ENCODE data around the gene SEPHS2. TPM values are rescaled to one million over a fixed set of nuclear protein-coding genes. Genes with fewer than 3 reads are reported as not detected.

SEPHS2 gene
- total and polyA plus RNA-seq, 2 of the 8 experiments (the other 6 are each of a cell fraction or from before 2014, with no cell fraction given): 28.2 to 61.8 TPM

- H3K4me1 ChIP-seq (replicated peaks in 1 of 4; ENCODE audit: control insufficient read depth in 3 of 4, insufficient read depth in 4 of 4, low read length in 3 of 4): peaks cover 0 to 9% (median 6%) of the 10 kb centered on the region in 4 experiments; a peak in 5 of 7 replicates
- 0 out of 2 replicates have a peak, but pooled peaks have one; percentile 10 for TF ChIP-seq E2F6 (IDR thresholded peaks at IDR 0.05)
- no peak for TF ChIP-seq KDM5A (IDR thresholded peaks at IDR 0.05; ENCODE audit: low read length)
- H2BK5ac ChIP-seq (ENCODE audit: low read depth, low read length): no peak overlapping the region
- H3K79me2 ChIP-seq (ENCODE audit: control insufficient read depth in 1 of 2, insufficient read depth in 2 of 2, low read length in 2 of 2): peaks cover 0 to 12% of the 10 kb centered on the region in 2 experiments; a peak in 1 of 4 replicates
- no peak overlapping the region for H3K14ac ChIP-seq (ENCODE audit: insufficient read length)
- peak overlapping the region; percentile 80 to 89 for H3K4me2 ChIP-seq (ENCODE audit: insufficient read depth in 1 of 2, low read depth in 2 of 2, low read length in 2 of 2)
- peak overlapping the region in 2 of 4 experiments; percentile 10 to 77; a peak in 3 of 7 replicates for H3K9ac ChIP-seq (replicated peaks in 1 of 4; ENCODE audit: extremely low read depth in 1 of 4, low read depth in 3 of 4, low read length in 3 of 4)
- DNase-seq (ENCODE audit: low read depth in 1 of 2, low spot score in 2 of 2) (no peak), FAIRE-seq (no peak)
- no peak overlapping the region for H3K4ac ChIP-seq (replicated peaks; ENCODE audit: insufficient read length, low read depth, low read length)
- no peak overlapping the region for H2BK120ac ChIP-seq (replicated peaks; ENCODE audit: low read depth, low read length)
- H3K4me3 ChIP-seq (ENCODE audit: extremely low read depth in 1 of 4, insufficient read depth in 2 of 4, low read depth in 3 of 4, low read length in 4 of 4): peak overlapping the region; percentile 71 to 86 (median 78); a peak in 5 of 8 replicates
- H3K79me1 ChIP-seq (ENCODE audit: low read depth, low read length): peaks cover 9% of the 10 kb centered on the region
- H3K23ac ChIP-seq (ENCODE audit: insufficient read length): no peak overlapping the region
- H2AK5ac ChIP-seq (ENCODE audit: low read depth, low read length): no peak overlapping the region
- H3K56ac ChIP-seq (replicated peaks; ENCODE audit: insufficient read length, low read depth, low read length): no peak overlapping the region
- no peak overlapping the region for H2BK20ac ChIP-seq (ENCODE audit: low read length)
- H2AFZ ChIP-seq (ENCODE audit: low read length): peak overlapping the region; percentile 97
- H3K18ac ChIP-seq (ENCODE audit: extremely low read depth, low read length): peak overlapping the region; percentile 63
- peak overlapping the region; percentile 63 for H4K91ac ChIP-seq (replicated peaks; ENCODE audit: insufficient read length, low read length)
- H3K27me3 ChIP-seq (replicated peaks in 1 of 4; ENCODE audit: control insufficient read depth in 3 of 4, extremely low read depth in 1 of 4, insufficient read depth in 3 of 4, low read length in 3 of 4): peaks cover 0 to 4% (median 1%) of the 10 kb centered on the region in 4 experiments; a peak in 1 of 7 replicates
- H2BK15ac ChIP-seq (ENCODE audit: low read length): 0 out of 2 replicates have a peak overlapping the region, but pooled peaks have one; percentile 36
- ChIA-PET CTCF (ENCODE audit: partially characterized antibody) (interaction anchor here (1.2 to 3.3 kb wide), 2 partner anchors 135 to 169 kb away, joined by 3 to 18 read pairs; no protein-coding TSS in a partner anchor), POLR2A (ENCODE audit: partially characterized antibody) (interaction anchor here (1.3 to 1.8 kb wide), 5 partner anchors 89 to 164 kb away, joined by 3 to 10 read pairs (median 6); partner anchors contain the start of genes CD2BP2, ZNF688, ZNF689 and ZNF747)
- peak overlapping the region; percentile 27 for H4K5ac ChIP-seq (ENCODE audit: insufficient read length, low read depth, low read length)
- H4K20me1 ChIP-seq (replicated peaks in 1 of 2; ENCODE audit: control insufficient read depth in 1 of 2, insufficient read depth in 2 of 2, low read length in 2 of 2): peaks cover 0 to 3% of the 10 kb centered on the region in 2 experiments
- no peaks in the 10 kb centered on the region for H3K9me3 ChIP-seq (ENCODE audit: insufficient read depth in 2 of 2, low read depth in 1 of 2, low read length in 1 of 2)
- H2BK12ac ChIP-seq (ENCODE audit: low read depth, low read length): no peak overlapping the region
- peaks cover 6% of the 10 kb centered on the region for H3K23me2 ChIP-seq (ENCODE audit: low read depth, low read length)
- H3K36me3 ChIP-seq (ENCODE audit: control insufficient read depth in 2 of 4, insufficient read depth in 4 of 4, low read length in 3 of 4): peaks cover 0 to 13% (median 0%) of the 10 kb centered on the region in 4 experiments; a peak in 1 of 8 replicates
- 0 out of 2 replicates have a peak overlapping the region, but pooled peaks have one; percentile 74 for H4K8ac ChIP-seq (ENCODE audit: extremely low read depth, insufficient read depth, low read length)
- H3K27ac ChIP-seq (ENCODE audit: low read depth, low read length): no peak overlapping the region
- 88% methylated on average over 10 of the region's 10 CpGs; no CpG with 5 or more reads in 1 of the 2 experiments for WGBS, 2 experiments (ENCODE audit: extremely low coverage in 1 of 2, insufficient coverage in 1 of 2, insufficient read length in 1 of 2, insufficient replicate concordance in 2 of 2, low coverage in 1 of 2, low lambda C conversion rate in 2 of 2, missing lambda C conversion rate in 1 of 2)
Measured at GRCh38 chr16:30446203-30446595, 525 bp upstream of the SEPHS2 start.
